ENCODE measurements around the gene MADCAM1.

The MADCAM1 gene

DNA sequence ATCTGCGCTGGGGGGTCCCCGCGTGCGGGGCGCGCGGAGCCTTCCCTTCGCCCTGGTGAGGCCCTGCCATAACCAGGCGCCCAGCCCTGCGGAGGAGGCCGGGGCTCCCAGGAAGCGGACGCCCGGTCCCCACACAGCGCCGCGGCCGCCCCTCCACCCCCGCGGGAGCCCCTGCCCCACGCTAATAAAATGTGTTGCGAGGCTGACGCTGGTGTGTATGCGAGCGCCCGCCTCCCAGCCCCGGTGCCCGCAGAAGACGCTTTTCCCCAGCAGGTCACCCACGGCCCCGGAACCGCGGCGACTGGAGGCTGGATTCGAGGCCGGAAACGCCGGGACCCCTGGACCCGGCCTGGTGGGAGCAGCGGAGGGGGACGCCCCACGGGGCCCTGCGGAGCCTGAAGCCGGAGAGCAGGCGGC lies 23.2 kb downstream of the MADCAM1 start:
- H3K36me3 Mint-ChIP-seq (ENCODE audit: low read depth): peaks cover 8% of the 10 kb centered on the region
- no peaks in the 10 kb centered on the region for H3K27me3 Mint-ChIP-seq (ENCODE audit: low read depth)
- H3K4me1 Mint-ChIP-seq: peaks cover 18% of the 10 kb centered on the region
- no peak for TF ChIP-seq CTCF (IDR thresholded peaks at IDR 0.05; ENCODE audit: unreplicated experiment in 3 of 3)
- H3K4me3 Mint-ChIP-seq: no peak overlapping the region
- H3K9me3 Mint-ChIP-seq: no peaks in the 10 kb centered on the region
- no peak overlapping the region for H3K27ac Mint-ChIP-seq

DNA sequence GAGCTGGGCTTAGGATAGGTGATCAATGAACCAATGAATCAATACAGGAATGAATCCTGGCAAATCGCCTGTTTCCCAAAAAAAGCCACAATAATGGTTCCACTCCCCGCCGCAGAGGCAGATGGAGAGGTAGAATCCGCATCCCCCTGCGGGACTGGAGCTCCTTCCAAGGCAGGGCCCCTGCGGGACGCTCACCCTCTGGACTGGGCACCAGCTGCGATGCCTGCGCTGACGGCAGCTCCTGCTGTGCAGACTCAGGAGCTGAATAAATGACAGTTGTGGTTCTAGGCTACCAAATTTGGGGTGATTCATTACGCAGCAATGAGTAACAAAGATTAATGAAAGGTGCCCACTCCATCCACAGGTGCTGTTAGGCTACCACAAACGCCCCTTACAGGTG lies 26.4 kb downstream of the MADCAM1 start:
- Mint-ChIP-seq H3K4me1 (peaks cover 9% of the 10 kb centered on the region), H3K27ac (peak overlapping the region in 2 of 3 experiments; percentile 27 to 57), H3K27me3 (ENCODE audit: low read depth) (no peaks in the 10 kb centered on the region), H3K36me3 (ENCODE audit: low read depth) (peaks cover 8% of the 10 kb centered on the region), H3K4me3 (peak overlapping the region in 1 of 3 experiments; percentile 53), H3K9me3 (no peaks in the 10 kb centered on the region)
- no peak for TF ChIP-seq CTCF (IDR thresholded peaks at IDR 0.05; ENCODE audit: unreplicated experiment in 3 of 3)

GRCh38 chr19:524062-524674 lies 27.9 kb downstream of the MADCAM1 start:
- Mint-ChIP-seq H3K27me3 (ENCODE audit: low read depth) (no peaks in the 10 kb centered on the region), H3K36me3 (ENCODE audit: low read depth) (peaks cover 8% of the 10 kb centered on the region), H3K9me3 (no peaks in the 10 kb centered on the region), H3K4me3 (peak overlapping the region in 1 of 3 experiments; percentile 25), H3K4me1 (peaks cover 14% of the 10 kb centered on the region), H3K27ac (peak overlapping the region in 1 of 3 experiments; percentile 42)
- no peak for TF ChIP-seq CTCF (IDR thresholded peaks at IDR 0.05; ENCODE audit: unreplicated experiment in 3 of 3)

GRCh38 chr19:525029-525428 lies 28.7 kb downstream of the MADCAM1 start:
- H3K27me3 Mint-ChIP-seq (ENCODE audit: low read depth): no peaks in the 10 kb centered on the region
- H3K36me3 Mint-ChIP-seq (ENCODE audit: low read depth): peaks cover 8% of the 10 kb centered on the region
- H3K4me1 Mint-ChIP-seq: peaks cover 14% of the 10 kb centered on the region

GRCh38 chr19:525857-526419 lies 29.7 kb downstream of the MADCAM1 start:
- Mint-ChIP-seq H3K4me3 (no peak overlapping the region), H3K27me3 (ENCODE audit: low read depth) (no peaks in the 10 kb centered on the region), H3K36me3 (ENCODE audit: low read depth) (peaks cover 5% of the 10 kb centered on the region), H3K27ac (peak overlapping the region; percentile 85 to 86 (median 86)), H3K4me1 (peaks cover 12% of the 10 kb centered on the region), H3K9me3 (no peaks in the 10 kb centered on the region)
- no peak for TF ChIP-seq CTCF (IDR thresholded peaks at IDR 0.05; ENCODE audit: unreplicated experiment in 3 of 3)

More at GRCh38 chr19:525029-525428, 28.7 kb downstream of the MADCAM1 start:
- no peak for TF ChIP-seq CTCF (IDR thresholded peaks at IDR 0.05; ENCODE audit: unreplicated experiment in 3 of 3)
- peak overlapping the region in 1 of 3 experiments; percentile 7 for H3K4me3 Mint-ChIP-seq
- H3K27ac Mint-ChIP-seq: peak overlapping the region; percentile 85 to 86 (median 86)
- no peaks in the 10 kb centered on the region for H3K9me3 Mint-ChIP-seq
